ENCODE results near the gene ITGA3. TPM values are rescaled to one million over a fixed set of nuclear protein-coding genes. Genes with fewer than 3 reads are reported as not detected.

The ITGA3 gene
- total RNA-seq, 1 donor from 2014 or later = 9.8 TPM

- no peak for ATAC-seq (ENCODE audit: low read depth)
- TF ChIP-seq, protein P1, sequence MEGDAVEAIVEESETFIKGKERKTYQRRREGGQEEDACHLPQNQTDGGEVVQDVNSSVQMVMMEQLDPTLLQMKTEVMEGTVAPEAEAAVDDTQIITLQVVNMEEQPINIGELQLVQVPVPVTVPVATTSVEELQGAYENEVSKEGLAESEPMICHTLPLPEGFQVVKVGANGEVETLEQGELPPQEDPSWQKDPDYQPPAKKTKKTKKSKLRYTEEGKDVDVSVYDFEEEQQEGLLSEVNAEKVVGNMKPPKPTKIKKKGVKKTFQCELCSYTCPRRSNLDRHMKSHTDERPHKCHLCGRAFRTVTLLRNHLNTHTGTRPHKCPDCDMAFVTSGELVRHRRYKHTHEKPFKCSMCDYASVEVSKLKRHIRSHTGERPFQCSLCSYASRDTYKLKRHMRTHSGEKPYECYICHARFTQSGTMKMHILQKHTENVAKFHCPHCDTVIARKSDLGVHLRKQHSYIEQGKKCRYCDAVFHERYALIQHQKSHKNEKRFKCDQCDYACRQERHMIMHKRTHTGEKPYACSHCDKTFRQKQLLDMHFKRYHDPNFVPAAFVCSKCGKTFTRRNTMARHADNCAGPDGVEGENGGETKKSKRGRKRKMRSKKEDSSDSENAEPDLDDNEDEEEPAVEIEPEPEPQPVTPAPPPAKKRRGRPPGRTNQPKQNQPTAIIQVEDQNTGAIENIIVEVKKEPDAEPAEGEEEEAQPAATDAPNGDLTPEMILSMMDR (IDR thresholded peaks at IDR 0.05) = no peak
- POLR2A ChIA-PET = no interaction called here
- CTCF ChIA-PET = interaction anchor here (1.1 to 1.4 kb wide), 4 partner anchors 18 to 65 kb away, joined by 3 to 5 read pairs (median 4); no protein-coding TSS in a partner anchor
- no peak overlapping the region for H3K27ac Mint-ChIP-seq
- peaks cover 14% of the 10 kb centered on the region for H3K4me1 Mint-ChIP-seq
- peaks cover 13% of the 10 kb centered on the region for H3K36me3 Mint-ChIP-seq (ENCODE audit: low read depth)
- intact Hi-C loops (cut with micrococcal nuclease) = loop anchor here (2.0 kb wide), 1 partner anchor 157 kb away; no protein-coding TSS in a partner anchor
- H3K9me3 Mint-ChIP-seq = no peaks in the 10 kb centered on the region
- no peak overlapping the region for H3K4me3 Mint-ChIP-seq
- H3K27me3 Mint-ChIP-seq = peaks cover 28% of the 10 kb centered on the region
- DNase-seq = no peak
Observed at GRCh38 chr17:50113624-50114320, 57.9 kb downstream of the ITGA3 start.

DNA sequence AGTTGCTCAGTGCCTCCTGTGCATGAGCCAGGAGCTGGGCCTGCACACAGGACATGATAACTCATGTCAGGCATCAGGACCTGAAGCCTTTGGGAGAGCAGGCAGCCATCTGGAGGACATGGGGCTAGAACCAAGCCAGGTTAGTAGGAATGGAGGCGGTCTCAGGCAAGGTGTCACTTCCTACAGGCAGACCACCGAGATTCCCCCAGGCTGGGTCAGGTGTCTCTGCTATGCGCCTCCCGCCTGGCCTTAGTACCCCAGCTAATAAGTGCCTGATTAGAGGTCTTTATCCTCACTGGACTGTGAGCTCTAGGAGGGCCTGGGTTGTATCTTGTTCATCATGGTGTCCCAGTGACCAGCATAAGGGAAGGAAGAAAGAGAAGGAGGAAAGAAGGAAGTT, 58.5 kb downstream of the ITGA3 start:
- intact Hi-C loops (cut with micrococcal nuclease) = loop anchor here (2.0 kb wide), 1 partner anchor 156 kb away; no protein-coding TSS in a partner anchor
- Mint-ChIP-seq H3K9me3 (no peaks in the 10 kb centered on the region), H3K4me1 (peaks cover 14% of the 10 kb centered on the region), H3K36me3 (ENCODE audit: low read depth) (peaks cover 6% of the 10 kb centered on the region), H3K27me3 (peaks cover 31% of the 10 kb centered on the region), H3K4me3 (no peak overlapping the region), H3K27ac (no peak overlapping the region)
- ChIA-PET CTCF (interaction anchor here (0.6 to 2.1 kb wide), 9 partner anchors 17 to 179 kb away, joined by 3 to 10 read pairs (median 4); no protein-coding TSS in a partner anchor), POLR2A (interaction anchor here (0.6 to 1.0 kb wide), 2 partner anchors 9 to 16 kb away, joined by 3 to 7 read pairs; partner anchors contain the start of gene SAMD14)
- no peak for DNase-seq
- TF ChIP-seq, protein P1 (IDR thresholded peaks at IDR 0.05) = no peak
- ATAC-seq (ENCODE audit: low read depth) = no peak

- DNase-seq (no peak), ATAC-seq (ENCODE audit: low read depth) (peak; percentile 18)
- CTCF ChIA-PET = interaction anchor here (0.6 to 2.1 kb wide), 8 partner anchors 17 to 179 kb away, joined by 3 to 10 read pairs (median 4); no protein-coding TSS in a partner anchor
- POLR2A ChIA-PET = interaction anchor here (0.6 to 1.0 kb wide), 2 partner anchors 9 to 15 kb away, joined by 3 to 7 read pairs; partner anchors contain the start of gene SAMD14
- TF ChIP-seq, protein P1 (IDR thresholded peaks at IDR 0.05) = no peak
- H3K4me3 Mint-ChIP-seq = peak overlapping the region; percentile 28
- peaks cover 14% of the 10 kb centered on the region for H3K4me1 Mint-ChIP-seq
- H3K9me3 Mint-ChIP-seq = no peaks in the 10 kb centered on the region
- intact Hi-C loops (cut with micrococcal nuclease) = loop anchor here (1.0 to 2.0 kb wide), 2 partner anchors 46 to 156 kb away; no protein-coding TSS in a partner anchor
- H3K36me3 Mint-ChIP-seq (ENCODE audit: low read depth) = peaks cover 5% of the 10 kb centered on the region
- peaks cover 36% of the 10 kb centered on the region for H3K27me3 Mint-ChIP-seq
- H3K27ac Mint-ChIP-seq = no peak overlapping the region
Observed at GRCh38 chr17:50114849-50115357, 59.0 kb downstream of the ITGA3 start.

DNA sequence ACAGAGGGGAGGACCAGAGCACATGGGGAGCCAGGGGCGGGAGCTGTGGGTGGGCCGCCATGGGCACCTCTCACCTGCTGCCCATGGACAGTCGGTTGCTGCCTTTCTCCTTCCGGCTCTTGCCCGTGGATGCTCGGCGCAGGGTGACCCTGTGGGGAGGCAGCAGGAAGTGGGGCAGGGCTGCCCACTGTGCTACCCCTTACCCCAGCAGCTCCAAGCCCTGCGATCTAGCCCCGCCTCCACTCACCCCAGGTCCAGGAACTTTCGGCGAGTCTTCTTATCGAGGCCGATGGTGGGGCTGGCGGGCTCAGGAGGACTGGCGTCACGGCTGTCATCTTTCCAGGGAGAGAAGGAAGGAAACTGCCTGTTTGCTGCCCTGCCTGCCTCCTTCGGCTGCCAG, 59.8 kb downstream of the ITGA3 start:
- Mint-ChIP-seq H3K27ac (no peak overlapping the region), H3K4me1 (peaks cover 14% of the 10 kb centered on the region), H3K36me3 (ENCODE audit: low read depth) (peaks cover 2% of the 10 kb centered on the region), H3K27me3 (peaks cover 39% of the 10 kb centered on the region), H3K4me3 (no peak overlapping the region), H3K9me3 (no peaks in the 10 kb centered on the region)
- POLR2A ChIA-PET = no interaction called here
- TF ChIP-seq, protein P1 (IDR thresholded peaks at IDR 0.05) = no peak
- CTCF ChIA-PET = interaction anchor here (1.5 to 3.1 kb wide), 6 partner anchors 22 to 158 kb away, joined by 4 to 13 read pairs (median 10); no protein-coding TSS in a partner anchor
- ATAC-seq (ENCODE audit: low read depth) (no peak), DNase-seq (no peak)
- intact Hi-C loops (cut with micrococcal nuclease) = loop anchor here (1.0 to 2.0 kb wide), 3 partner anchors 21 to 155 kb away; partner anchors contain the start of gene PDK2

All from activated B cell treated with CpG ODN at 0.5 μM for 24 hours (primary cell).